HFFc6 (cell line): ENCODE measurements around the gene CHRM1. TPM values are rescaled to one million over a fixed set of nuclear protein-coding genes. Genes with fewer than 3 reads are reported as not detected.

Source experiments
- DNase-seq: peaks from one replicate; pipeline ENCODE4 v3.0.0-alpha.2; 2018
- H3K27ac Mint-ChIP-seq: 2 replicates; pipeline ENCODE4 v1.8.0; 2020; ENCODE audit warnings: mild to moderate bottlenecking, mixed read lengths
- H3K27me3 Mint-ChIP-seq: 2 replicates; pipeline ENCODE4 v1.8.0; 2021; ENCODE audit warnings: mild to moderate bottlenecking, moderate library complexity, mixed read lengths; ENCODE audit not compliant: insufficient read depth
- H3K36me3 Mint-ChIP-seq: 2 replicates; pipeline ENCODE4 v1.8.0; 2021; ENCODE audit warnings: low read depth, mixed read lengths
- H3K4me1 Mint-ChIP-seq: 2 replicates; pipeline ENCODE4 v1.8.0; 2020; ENCODE audit warnings: low read depth, mixed read lengths
- H3K4me3 Mint-ChIP-seq: 2 replicates; pipeline ENCODE4 v1.8.0; 2020; ENCODE audit warnings: mild to moderate bottlenecking, moderate library complexity, mixed read lengths
- H3K9me3 Mint-ChIP-seq: 2 replicates; pipeline ENCODE4 v1.8.0; 2020; ENCODE audit warnings: mild to moderate bottlenecking, mixed read lengths
- CTCF ChIP-seq: fragments of 200-600 bp; sonication (generic); IDR thresholded peaks from 2 replicates; pipeline ENCODE4 v1.5.0; 2021; ENCODE audit warnings: antibody characterized with exemption, mild to moderate bottlenecking
- total RNA-seq, 6 experiments: library from RNA; stranded (reverse); fragmentation: NEBNext Ultra II Directional; extraction: Animal tissue kit (Norgen Biotek cat#: 25700); gene quantifications; 2 replicates in 1 of 6; 3 replicates in 5 of 6; pipeline ENCODE4 v1.2.3, GENCODE V29; 2021

CHRM1 gene
- total RNA-seq, 6 experiments from 2014 or later: not detected

GRCh38 chr11:62930157-62930556 lies 9.0 kb upstream of the CHRM1 start:
- Mint-ChIP-seq H3K27me3 (peaks cover 23% of the 10 kb centered on the region), H3K27ac (no peak overlapping the region), H3K4me1 (no peaks in the 10 kb centered on the region), H3K9me3 (no peaks in the 10 kb centered on the region), H3K4me3 (no peak overlapping the region), H3K36me3 (no peaks in the 10 kb centered on the region)
- no peak for DNase-seq
- no peak for TF ChIP-seq CTCF

- Mint-ChIP-seq H3K27ac (no peak overlapping the region), H3K36me3 (no peaks in the 10 kb centered on the region), H3K4me1 (no peaks in the 10 kb centered on the region), H3K27me3 (peaks cover 33% of the 10 kb centered on the region), H3K9me3 (no peaks in the 10 kb centered on the region), H3K4me3 (no peak overlapping the region)
- no peak for TF ChIP-seq CTCF
- DNase-seq: no peak
Measured at GRCh38 chr11:62928011-62928410, 6.8 kb upstream of the CHRM1 start.

GRCh38 chr11:62926680-62927455 lies 5.7 kb upstream of the CHRM1 start:
- no peak for TF ChIP-seq CTCF
- Mint-ChIP-seq H3K4me1 (0 out of 2 replicates have a peak, but pooled peaks cover 1% of the 10 kb centered on the region), H3K36me3 (no peaks in the 10 kb centered on the region), H3K9me3 (no peaks in the 10 kb centered on the region), H3K27ac (no peak overlapping the region), H3K27me3 (peaks cover 37% of the 10 kb centered on the region), H3K4me3 (no peak overlapping the region)
- no peak for DNase-seq

GRCh38 chr11:62925745-62926679 lies 4.8 kb upstream of the CHRM1 start:
- H3K36me3 Mint-ChIP-seq: no peaks in the 10 kb centered on the region
- H3K27me3 Mint-ChIP-seq: peaks cover 41% of the 10 kb centered on the region
- no peaks in the 10 kb centered on the region for H3K9me3 Mint-ChIP-seq
- H3K4me3 Mint-ChIP-seq: no peak overlapping the region
- no peak for DNase-seq
- H3K4me1 Mint-ChIP-seq: 0 out of 2 replicates have a peak, but pooled peaks cover 6% of the 10 kb centered on the region
- H3K27ac Mint-ChIP-seq: no peak overlapping the region
- TF ChIP-seq CTCF: no peak

GRCh38 chr11:62925308-62925707 lies 4.1 kb upstream of the CHRM1 start:
- 0 out of 2 replicates have a peak, but pooled peaks cover 6% of the 10 kb centered on the region for H3K4me1 Mint-ChIP-seq
- no peak overlapping the region for H3K4me3 Mint-ChIP-seq
- peaks cover 44% of the 10 kb centered on the region for H3K27me3 Mint-ChIP-seq
- TF ChIP-seq CTCF: no peak
- H3K27ac Mint-ChIP-seq: no peak overlapping the region
- no peaks in the 10 kb centered on the region for H3K36me3 Mint-ChIP-seq
- DNase-seq: no peak
- no peaks in the 10 kb centered on the region for H3K9me3 Mint-ChIP-seq
